Loucy (cell line): ENCODE results near the gene SLF2.

Source experiments
- H2AFZ ChIP-seq: fragments of 200-600 bp; sonication (generic); 2 replicates; pipeline ENCODE4 v1.6.0; 2016; ENCODE audit warnings: antibody characterized with exemption, mild to moderate bottlenecking, low read length, moderate library complexity
- H3F3A ChIP-seq: fragments of 200-600 bp; 2 replicates; pipeline ENCODE4 v1.6.0; 2016; ENCODE audit warnings: antibody characterized with exemption, low read depth, mild to moderate bottlenecking
- H3K27me3 ChIP-seq: fragments of 200-600 bp; sonication (generic); 2 replicates; pipeline ENCODE4 v1.6.1; 2014; ENCODE audit warnings: low read length, mild to moderate bottlenecking; ENCODE audit not compliant: insufficient read depth, poor library complexity, severe bottlenecking
- H3K36me3 ChIP-seq: fragments of 200-600 bp; sonication (generic); 2 replicates; pipeline ENCODE4 v1.6.1; 2016; ENCODE audit warnings: low read length; ENCODE audit not compliant: insufficient read depth
- H3K4me1 ChIP-seq: fragments of 200-600 bp; sonication (generic); 2 replicates; pipeline ENCODE4 v1.5.1; 2014; ENCODE audit warnings: low read length, mild to moderate bottlenecking; ENCODE audit not compliant: insufficient read depth, poor library complexity, severe bottlenecking
- H3K4me2 ChIP-seq: fragments of 200-600 bp; sonication (generic); 2 replicates; pipeline ENCODE4 v1.6.0; 2014; ENCODE audit warnings: antibody characterized with exemption, low read length, low read depth, mild to moderate bottlenecking; ENCODE audit not compliant: poor library complexity, severe bottlenecking
- H3K4me3 ChIP-seq: fragments of 200-600 bp; sonication (generic); 2 replicates; pipeline ENCODE4 v1.5.1; 2014; ENCODE audit warnings: low read length, mild to moderate bottlenecking, mixed read lengths; ENCODE audit not compliant: poor library complexity, severe bottlenecking
- H3K79me2 ChIP-seq: fragments of 200-600 bp; sonication (generic); 2 replicates; pipeline ENCODE4 v1.6.1; 2014; ENCODE audit warnings: low read length; ENCODE audit not compliant: insufficient read depth
- H3K9ac ChIP-seq: fragments of 200-600 bp; sonication (generic); 2 replicates; pipeline ENCODE4 v1.6.0; 2014; ENCODE audit warnings: mild to moderate bottlenecking, low read depth, low read length, moderate library complexity; ENCODE audit not compliant: poor library complexity, severe bottlenecking
- H3K9me2 ChIP-seq: fragments of 200-600 bp; sonication (generic); replicated peaks from 2 replicates; pipeline ENCODE4 v1.6.1; 2016; ENCODE audit warnings: low read depth, low read length, mixed read lengths
- H3K9me3 ChIP-seq: fragments of 200-600 bp; sonication (generic); 2 replicates; pipeline ENCODE4 v1.6.1; 2014; ENCODE audit warnings: mild to moderate bottlenecking, antibody characterized with exemption, low read length, low read depth; ENCODE audit not compliant: insufficient read depth
- H4K20me1 ChIP-seq: fragments of 200-600 bp; sonication (generic); 2 replicates; pipeline ENCODE4 v1.6.0; 2014; ENCODE audit warnings: antibody characterized with exemption, low read length, mild to moderate bottlenecking; ENCODE audit not compliant: insufficient read depth, poor library complexity, severe bottlenecking
- CTCF ChIP-seq: fragments of 200-600 bp; sonication (generic); conservative IDR thresholded peaks from 2 replicates; pipeline ENCODE4 v1.5.1; 2014; ENCODE audit warnings: mild to moderate bottlenecking, antibody characterized with exemption, low read length
- EZH2phosphoT487 ChIP-seq: fragments of 200-600 bp; IDR thresholded peaks from 2 replicates; pipeline ENCODE4 v1.6.1; 2018; ENCODE audit warnings: antibody characterized with exemption, mild to moderate bottlenecking, moderate library complexity, borderline replicate concordance

Gene SLF2

GRCh38 chr10:100895896-100896295, 16.9 kb upstream of the SLF2 start:
- Histone ChIP-seq H3K36me3 (no peaks in the 10 kb centered on the region), H4K20me1 (no peaks in the 10 kb centered on the region), H3K9me3 (no peaks in the 10 kb centered on the region), H3K27me3 (no peaks in the 10 kb centered on the region), H3K4me3 (no peak overlapping the region), H2AFZ (no peak overlapping the region), H3K79me2 (no peaks in the 10 kb centered on the region), H3K4me1 (no peaks in the 10 kb centered on the region), H3K9me2 (no peaks in the 10 kb centered on the region), H3K9ac (no peak overlapping the region), H3K4me2 (no peak overlapping the region), H3F3A (no peaks in the 10 kb centered on the region)
- no peak for TF ChIP-seq CTCF
- TF ChIP-seq EZH2phosphoT487 = no peak

- no peak for TF ChIP-seq EZH2phosphoT487
- TF ChIP-seq CTCF = no peak
- Histone ChIP-seq H3K4me3 (no peak overlapping the region), H3F3A (no peaks in the 10 kb centered on the region), H3K27me3 (no peaks in the 10 kb centered on the region), H3K4me2 (no peak overlapping the region), H2AFZ (no peak overlapping the region), H3K4me1 (no peaks in the 10 kb centered on the region), H4K20me1 (no peaks in the 10 kb centered on the region), H3K79me2 (no peaks in the 10 kb centered on the region), H3K9me3 (no peaks in the 10 kb centered on the region), H3K36me3 (no peaks in the 10 kb centered on the region), H3K9ac (no peak overlapping the region), H3K9me2 (no peaks in the 10 kb centered on the region)
Observed at GRCh38 chr10:100896876-100897461, 15.8 kb upstream of the SLF2 start.

GRCh38 chr10:100897976-100898375, 14.8 kb upstream of the SLF2 start:
- TF ChIP-seq EZH2phosphoT487 (no peak), CTCF (no peak)
- Histone ChIP-seq H3F3A (no peaks in the 10 kb centered on the region), H3K36me3 (no peaks in the 10 kb centered on the region), H3K9me2 (no peaks in the 10 kb centered on the region), H3K4me1 (no peaks in the 10 kb centered on the region), H3K9ac (no peak overlapping the region), H3K27me3 (no peaks in the 10 kb centered on the region), H2AFZ (no peak overlapping the region), H3K4me3 (no peak overlapping the region), H3K79me2 (no peaks in the 10 kb centered on the region), H3K4me2 (no peak overlapping the region), H4K20me1 (no peaks in the 10 kb centered on the region), H3K9me3 (no peaks in the 10 kb centered on the region)
